Naive thymus-derived CD4-positive, alpha-beta T cell (primary cell): ENCODE data around the gene AKT1S1. TPM values are rescaled to one million over a fixed set of nuclear protein-coding genes. Genes with fewer than 3 reads are reported as not detected.
"Not testable (repeated sequence)": the region's sequence is repeated elsewhere in the genome, so short reads cannot be mapped to it uniquely, and the experiment has no call there.

Experiments used
- ATAC-seq: fragments of 150-1000 bp; cut with Tn5 transposase; 2 replicates; pipeline ENCODE4 v1.10.0; 2021; ENCODE audit warnings: mild to moderate bottlenecking, moderate library complexity
- CTCF ChIA-PET: fragments of 350-600 bp; sonication (Branson Sonifier 250); formaldehyde crosslinking; loops from one replicate; lab custom pipeline; 2021; ENCODE audit warnings: antibody characterized with exemption; lab: Charles Lee
- POLR2A ChIA-PET: fragments of 350-600 bp; sonication (Branson Sonifier 250); formaldehyde crosslinking; loops from one replicate; lab custom pipeline; 2021; ENCODE audit warnings: antibody characterized with exemption, inconsistent platforms; lab: Charles Lee
- DNase-seq, 9 donors: peaks; one replicate each; pipeline versions ENCODE4 v3.0.0 to v3.0.0-alpha.2; 2020 to 2022; ENCODE audit warnings: mixed read lengths in 1 of 9
- H3K27ac ChIP-seq: one replicate; pipeline ENCODE4 v1.7.0; 2013; ENCODE audit warnings: mild to moderate bottlenecking, low read depth, low read length, moderate library complexity
- H3K27me3 ChIP-seq, 2 donors: one replicate each; pipeline ENCODE4 v1.7.0; 2013; ENCODE audit warnings: low read length in 2 of 2, mild to moderate bottlenecking in 2 of 2, moderate library complexity in 2 of 2; ENCODE audit not compliant: control insufficient read depth in 2 of 2, insufficient read depth in 2 of 2
- H3K36me3 ChIP-seq, 3 experiments: 1 replicate in 2 of 3; 2 replicates in 1 of 3; pipeline ENCODE4 v1.7.0; 2013; ENCODE audit warnings: low read length in 3 of 3, mild to moderate bottlenecking in 3 of 3, moderate library complexity in 1 of 3; ENCODE audit not compliant: insufficient read depth in 3 of 3, control insufficient read depth in 2 of 3
- H3K4me1 ChIP-seq, 2 donors: one replicate each; pipeline ENCODE4 v1.7.0; 2013; ENCODE audit warnings: low read length in 2 of 2, mild to moderate bottlenecking in 2 of 2, moderate library complexity in 1 of 2; ENCODE audit not compliant: control insufficient read depth in 2 of 2, insufficient read depth in 2 of 2
- H3K4me3 ChIP-seq: 2 replicates; pipeline ENCODE4 v1.7.0; 2013; ENCODE audit warnings: mild to moderate bottlenecking, low read length
- H3K9me3 ChIP-seq, 3 experiments: 1 replicate in 2 of 3; 2 replicates in 1 of 3; pipeline ENCODE4 v1.7.0; 2013; ENCODE audit warnings: low read length in 3 of 3; ENCODE audit not compliant: control insufficient read depth in 2 of 3
- H3K27ac Mint-ChIP-seq, 9 donors: one replicate each; pipeline ENCODE4 v1.8.0; 2020 to 2022; ENCODE audit warnings: mixed read lengths in 9 of 9, mild to moderate bottlenecking in 8 of 9, moderate library complexity in 5 of 9, inconsistent platforms in 2 of 9
- H3K27me3 Mint-ChIP-seq, 5 donors: one replicate each; pipeline ENCODE4 v1.8.0; 2021 to 2022; ENCODE audit warnings: mixed read lengths in 5 of 5, mild to moderate bottlenecking in 1 of 5
- H3K36me3 Mint-ChIP-seq, 5 donors: one replicate each; pipeline ENCODE4 v1.8.0; 2020 to 2022; ENCODE audit warnings: mixed read lengths in 5 of 5, mild to moderate bottlenecking in 3 of 5, inconsistent platforms in 1 of 5
- H3K4me1 Mint-ChIP-seq, 7 donors: one replicate each; pipeline ENCODE4 v1.8.0; 2020 to 2022; ENCODE audit warnings: mixed read lengths in 7 of 7, mild to moderate bottlenecking in 3 of 7, inconsistent platforms in 1 of 7
- H3K4me3 Mint-ChIP-seq, 10 donors: one replicate each; pipeline ENCODE4 v1.8.0; 2020 to 2022; ENCODE audit warnings: mild to moderate bottlenecking in 10 of 10, mixed read lengths in 10 of 10, moderate library complexity in 6 of 10, inconsistent platforms in 2 of 10
- H3K9me3 Mint-ChIP-seq, 11 donors: one replicate each; pipeline ENCODE4 v1.8.0; 2020 to 2022; ENCODE audit warnings: mixed read lengths in 11 of 11, mild to moderate bottlenecking in 4 of 11, inconsistent platforms in 1 of 11, moderate library complexity in 1 of 11
- intact Hi-C, 2 donors: fragments of 100-400 bp; cut with micrococcal nuclease; formaldehyde crosslinking; loops; one replicate each; pipeline ENCODE4 v1.15.1; 2023
- polyA plus RNA-seq, 2 donors: library from polyadenylated mRNA; unstranded; fragments of 300-500 nt; fragmentation: Illumina TruSeq; gene quantifications; one replicate each; pipeline ENCODE4 v1.2.3, GENCODE V29; 2021
- total RNA-seq, 6 experiments: library from RNA in 5 of 6; stranded (reverse) in 5 of 6; gene quantifications; 1 replicate in 5 of 6; 2 replicates in 1 of 6; pipeline ENCODE4 v1.2.3 and lab custom pipeline; 2021 to 2026

AKT1S1 gene
- total and polyA plus RNA-seq, 7 experiments from 2014 or later, result 4.7 to 25.7 (median 17.3) TPM

DNA sequence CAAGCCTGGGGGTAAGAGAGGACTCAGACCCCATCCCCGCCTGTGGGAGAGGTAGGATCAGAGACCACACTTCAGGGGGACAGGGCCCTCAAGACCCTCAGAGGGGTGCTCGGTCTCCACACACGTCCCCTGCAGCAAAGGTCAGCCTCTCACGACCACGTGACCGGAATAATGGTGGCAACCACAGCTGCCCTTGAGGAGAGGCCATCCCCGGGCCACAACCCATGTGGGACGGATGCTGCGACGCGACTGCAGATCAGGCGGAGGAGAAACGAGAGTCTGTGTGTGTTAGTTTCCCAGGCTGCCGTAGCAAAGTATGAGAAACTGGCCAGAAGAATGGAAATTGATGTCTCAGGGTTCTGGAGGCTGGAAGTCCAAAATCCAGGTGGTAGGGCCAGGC lies 50.1 kb downstream of the AKT1S1 start:
- Mint-ChIP-seq H3K4me3 (no peak overlapping the region), H3K27ac (no peak overlapping the region), H3K36me3 (peaks cover 0 to 16% (median 6%) of the 10 kb centered on the region in 5 donors), H3K9me3 (no peaks in the 10 kb centered on the region), H3K4me1 (peaks cover 0 to 13% (median 5%) of the 10 kb centered on the region in 7 donors), H3K27me3 (no peaks in the 10 kb centered on the region)
- ATAC-seq, result no peak
- Histone ChIP-seq H3K27ac (no peak overlapping the region), H3K4me1 (no peaks in the 10 kb centered on the region), H3K36me3 (peaks cover 0 to 69% (median 6%) of the 10 kb centered on the region in 3 experiments), H3K27me3 (no peaks in the 10 kb centered on the region), H3K9me3 (no peaks in the 10 kb centered on the region), H3K4me3 (no peak overlapping the region)
- DNase-seq, result no peak
- CTCF ChIA-PET, result no interaction called here
- POLR2A ChIA-PET, result interaction anchor here (0.6 kb wide), 1 partner anchor 17 kb away, joined by 3 read pairs; no protein-coding TSS in a partner anchor
- intact Hi-C loops, result no loop called here

DNA sequence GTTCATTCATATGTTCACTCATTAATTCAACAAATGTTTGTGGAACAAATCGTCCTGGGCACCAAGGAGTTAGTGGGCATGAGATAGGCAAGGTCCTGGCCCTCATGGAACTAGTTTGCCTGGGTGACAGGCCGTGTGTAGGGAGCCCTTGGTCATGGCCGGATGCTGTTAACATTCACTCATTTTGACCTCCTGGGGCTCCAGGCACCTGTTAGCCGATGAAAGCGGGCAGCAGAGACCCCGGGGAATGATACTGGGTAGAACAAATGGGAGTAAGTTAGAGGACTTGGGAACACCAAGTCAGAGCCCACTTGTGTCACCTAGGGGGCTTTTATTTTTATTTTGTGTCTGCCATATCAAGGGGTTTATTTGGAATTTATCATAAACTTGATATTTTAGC lies 52.5 kb downstream of the AKT1S1 start:
- ChIA-PET CTCF (no interaction called here), POLR2A (interaction anchor here (1.0 kb wide), 1 partner anchor 45 kb away, joined by 3 read pairs; no protein-coding TSS in a partner anchor)

DNA sequence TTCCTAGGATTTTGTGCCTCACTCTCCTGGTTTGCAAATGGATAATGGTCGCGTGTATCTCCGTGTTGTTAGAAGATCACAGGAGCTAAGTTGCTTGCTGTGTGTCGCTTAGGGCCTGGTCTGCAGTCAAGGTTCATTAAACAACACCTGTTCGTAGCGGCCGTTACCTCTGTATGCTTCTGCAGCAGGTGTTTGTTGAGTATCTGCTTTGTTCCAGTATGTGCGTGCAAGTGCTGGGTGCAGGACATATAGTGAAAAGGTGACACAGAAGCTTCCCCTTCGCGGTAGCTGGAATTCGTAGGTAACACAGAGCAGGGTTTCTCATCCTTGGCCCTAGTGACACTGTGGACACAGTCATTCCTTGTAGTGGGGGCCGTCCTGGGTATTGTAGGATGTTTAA lies 53.7 kb downstream of the AKT1S1 start:
- ATAC-seq, result no peak
- POLR2A ChIA-PET, result no interaction called here

More for the DNA sequence above, 52.5 kb downstream of the AKT1S1 start:
- Mint-ChIP-seq H3K27me3 (no peaks in the 10 kb centered on the region), H3K36me3 (peaks cover 0 to 21% (median 6%) of the 10 kb centered on the region in 5 donors), H3K4me3 (no peak overlapping the region), H3K27ac (no peak overlapping the region), H3K9me3 (no peaks in the 10 kb centered on the region), H3K4me1 (peaks cover 6 to 20% (median 12%) of the 10 kb centered on the region in 7 donors)
- no peaks in the 10 kb centered on the region for H3K9me3 ChIP-seq
- no peak overlapping the region for H3K27ac ChIP-seq
- intact Hi-C loops, result no loop called here
- DNase-seq, result no peak
- no peak overlapping the region for H3K4me3 ChIP-seq
- no peak for ATAC-seq
- H3K36me3 ChIP-seq, result peaks cover 0 to 46% (median 6%) of the 10 kb centered on the region in 3 experiments
- no peaks in the 10 kb centered on the region for H3K4me1 ChIP-seq
- no peaks in the 10 kb centered on the region for H3K27me3 ChIP-seq

DNA sequence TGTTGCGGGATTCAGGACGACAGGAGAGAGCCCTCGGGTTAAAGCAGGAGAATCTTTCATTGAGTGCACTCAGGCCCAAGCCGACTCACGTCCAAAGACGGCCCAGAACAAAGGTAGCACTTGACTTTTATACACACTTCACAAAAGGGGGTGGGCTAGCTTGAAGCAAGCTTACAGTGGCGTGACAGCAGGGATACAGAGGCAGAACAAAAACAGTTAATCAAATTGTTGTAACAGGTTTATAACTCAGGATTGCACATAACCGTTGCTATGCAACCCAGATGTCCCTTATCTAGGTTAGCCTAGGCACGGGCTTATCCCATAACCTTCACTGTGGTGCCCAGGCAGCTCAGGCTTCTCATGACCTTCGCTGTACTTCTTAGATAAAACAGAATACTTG lies 57.0 kb downstream of the AKT1S1 start:
- Mint-ChIP-seq H3K27ac (peak overlapping the region in 3 of 9 donors; percentile 13 to 100 (median 65)), H3K36me3 (peaks cover 0 to 13% (median 6%) of the 10 kb centered on the region in 5 donors), H3K9me3 (peaks cover 0 to 4% (median 0%) of the 10 kb centered on the region in 11 donors), H3K4me1 (peaks cover 17 to 34% (median 29%) of the 10 kb centered on the region in 7 donors), H3K27me3 (no peaks in the 10 kb centered on the region), H3K4me3 (peak overlapping the region in 7 of 10 donors; percentile 6 to 100 (median 29))
- ChIA-PET POLR2A (interaction anchor here (2.8 to 3.0 kb wide), 2 partner anchors 30 to 55 kb away, joined by 8 to 16 read pairs; partner anchors contain the start of gene PTOV1), CTCF (no interaction called here)
- Histone ChIP-seq H3K27me3 (no peaks in the 10 kb centered on the region), H3K9me3 (no peaks in the 10 kb centered on the region), H3K36me3 (peaks cover 0 to 28% (median 6%) of the 10 kb centered on the region in 3 experiments), H3K4me3 (no peak overlapping the region), H3K27ac (no peak overlapping the region), H3K4me1 (peaks cover 11 to 17% of the 10 kb centered on the region in 2 donors)
- intact Hi-C loops, result no loop called here
- DNase-seq (no peak), ATAC-seq (no peak)

More for the DNA sequence above, 53.7 kb downstream of the AKT1S1 start:
- no peak for DNase-seq
- Mint-ChIP-seq H3K4me3 (no peak overlapping the region), H3K9me3 (no peaks in the 10 kb centered on the region), H3K27me3 (no peaks in the 10 kb centered on the region), H3K4me1 (peaks cover 15 to 29% (median 23%) of the 10 kb centered on the region in 7 donors), H3K36me3 (peaks cover 0 to 21% (median 6%) of the 10 kb centered on the region in 5 donors), H3K27ac (no peak overlapping the region)
- H3K4me1 ChIP-seq, result peaks cover 9 to 10% of the 10 kb centered on the region in 2 donors
- H3K27ac ChIP-seq, result no peak overlapping the region
- CTCF ChIA-PET, result no interaction called here
- peaks cover 0 to 37% (median 6%) of the 10 kb centered on the region in 3 experiments for H3K36me3 ChIP-seq
- no peaks in the 10 kb centered on the region for H3K9me3 ChIP-seq
- intact Hi-C loops, result no loop called here
- H3K27me3 ChIP-seq, result no peaks in the 10 kb centered on the region
- H3K4me3 ChIP-seq, result no peak overlapping the region

- H3K27me3 ChIP-seq, ATAC-seq, H3K9me3 Mint-ChIP-seq, H3K9me3 ChIP-seq, H3K4me3 ChIP-seq, DNase-seq, H3K27me3 Mint-ChIP-seq: not testable (repeated sequence)
- H3K4me3 Mint-ChIP-seq, result peak overlapping the region; percentile 94 to 100 (median 98)
- H3K27ac ChIP-seq, result peak overlapping the region; percentile 22
- peaks cover 17 to 36% (median 29%) of the 10 kb centered on the region in 7 donors for H3K4me1 Mint-ChIP-seq
- peak overlapping the region; percentile 79 to 100 (median 96) for H3K27ac Mint-ChIP-seq
- H3K36me3 ChIP-seq, result peaks cover 0 to 27% (median 6%) of the 10 kb centered on the region in 3 experiments
- H3K36me3 Mint-ChIP-seq, result peaks cover 0 to 13% (median 6%) of the 10 kb centered on the region in 5 donors
- H3K4me1 ChIP-seq, result peaks cover 11 to 17% of the 10 kb centered on the region in 2 donors
- intact Hi-C loops, result loop anchor here (5.0 to 10.0 kb wide), 4 partner anchors 227 to 1548 kb away; partner anchors contain the start of genes PRR12 (in 2 of the 2), CLDND2 (in 1 of the 2), DBP (in 1 of the 2) and ETFB (in 1 of the 2)
- CTCF ChIA-PET, result interaction anchor here (1.2 kb wide), 1 partner anchor 71 kb away, joined by 3 read pairs; no protein-coding TSS in a partner anchor
- POLR2A ChIA-PET, result interaction anchor here (0.7 to 3.0 kb wide), 8 partner anchors 10 to 1200 kb away, joined by 3 to 16 read pairs (median 4); partner anchors contain the start of genes PTOV1, RPL18 and SPHK2
Observed at GRCh38 chr19:49819452-49820115, 57.6 kb downstream of the AKT1S1 start.
